ENCODE measurements around the gene TMEM147. TPM values are rescaled to one million over a fixed set of nuclear protein-coding genes. Genes with fewer than 3 reads are reported as not detected.
A peak's percentile ranks its signal among the peaks of the same experiment; 100 is the strongest.

TMEM147 gene
- 104 TPM for total RNA-seq

- TF ChIP-seq CTCF (IDR thresholded peaks at IDR 0.05) (no peak), POLR2A (IDR thresholded peaks at IDR 0.05) (peak in 1 of 2 donors; percentile 32), POLR2AphosphoS5 (IDR thresholded peaks at IDR 0.05; ENCODE audit: insufficient read depth in 1 of 2, low read depth in 1 of 2) (peak; percentile 68 to 84)
- peak within 1 kb of the TSS; percentile 70 for H3K27ac ChIP-seq
- H3K36me3 ChIP-seq: no peaks in the 10 kb centered on the region
- H3K9me3 ChIP-seq: no peaks in the 10 kb centered on the region
- intact Hi-C loops (cut with DNase I): loop anchor here (5.0 kb wide), 1 partner anchor 172 kb away; the partner anchor contains the start of gene KMT2B
- H3K27me3 ChIP-seq: no peaks in the 10 kb centered on the region
- no peak for DNase-seq (ENCODE audit: extremely low spot score in 2 of 2)
- H3K4me3 ChIP-seq: peak within 1 kb of the TSS; percentile 72 to 94
- peaks cover 25% of the 10 kb centered on the region for H3K4me1 ChIP-seq
These were observed at the start of gene TMEM147 for GRCh38 chr19:35545001-35545854. Gene TMEM147, plus strand, starts transcription at chr19:35545626. Its CDS starts 114 bp downstream, at chr19:35545740.

- intact Hi-C loops (cut with DNase I): loop anchor here (10.0 kb wide), 1 partner anchor 143 kb away; the partner anchor contains the start of gene FFAR3
- H3K9me3 ChIP-seq: no peaks in the 10 kb centered on the region
- H3K27ac ChIP-seq: no peak overlapping the region
- peaks cover 14% of the 10 kb centered on the region for H3K4me1 ChIP-seq
- no peaks in the 10 kb centered on the region for H3K36me3 ChIP-seq
- H3K27me3 ChIP-seq: no peaks in the 10 kb centered on the region
- no peak for DNase-seq (ENCODE audit: extremely low spot score in 2 of 2)
- TF ChIP-seq CTCF (IDR thresholded peaks at IDR 0.05) (no peak), POLR2A (IDR thresholded peaks at IDR 0.05) (no peak), POLR2AphosphoS5 (IDR thresholded peaks at IDR 0.05; ENCODE audit: insufficient read depth in 1 of 2, low read depth in 1 of 2) (no peak)
- H3K4me3 ChIP-seq: no peak overlapping the region
These were observed 48.0 kb upstream of the TMEM147 start for GRCh38 chr19:35497406-35497805.

- Histone ChIP-seq H3K4me3 (no peak overlapping the region), H3K27me3 (no peaks in the 10 kb centered on the region), H3K9me3 (no peaks in the 10 kb centered on the region), H3K4me1 (peaks cover 8% of the 10 kb centered on the region), H3K36me3 (no peaks in the 10 kb centered on the region), H3K27ac (no peak overlapping the region)
- TF ChIP-seq POLR2AphosphoS5 (IDR thresholded peaks at IDR 0.05; ENCODE audit: insufficient read depth in 1 of 2, low read depth in 1 of 2) (no peak), CTCF (IDR thresholded peaks at IDR 0.05) (no peak), POLR2A (IDR thresholded peaks at IDR 0.05) (no peak)
- intact Hi-C loops (cut with DNase I): loop anchor here (10.0 kb wide), 1 partner anchor 143 kb away; the partner anchor contains the start of gene FFAR3
- no peak for DNase-seq (ENCODE audit: extremely low spot score in 2 of 2)
These were observed 47.2 kb upstream of the TMEM147 start for GRCh38 chr19:35498220-35498619.

- Histone ChIP-seq H3K4me1 (peaks cover 8% of the 10 kb centered on the region), H3K27ac (no peak overlapping the region), H3K27me3 (no peaks in the 10 kb centered on the region), H3K36me3 (no peaks in the 10 kb centered on the region), H3K4me3 (no peak overlapping the region), H3K9me3 (no peaks in the 10 kb centered on the region)
- no peak for DNase-seq (ENCODE audit: extremely low spot score in 2 of 2)
- no peak for TF ChIP-seq POLR2AphosphoS5 (IDR thresholded peaks at IDR 0.05; ENCODE audit: insufficient read depth in 1 of 2, low read depth in 1 of 2)
- no peak for TF ChIP-seq CTCF (IDR thresholded peaks at IDR 0.05)
- TF ChIP-seq POLR2A (IDR thresholded peaks at IDR 0.05): no peak
- intact Hi-C loops (cut with DNase I): loop anchor here (10.0 kb wide), 1 partner anchor 144 kb away; the partner anchor contains the start of gene FFAR3
These were observed 46.4 kb upstream of the TMEM147 start for GRCh38 chr19:35498984-35499527.
